Activated CD4-positive, alpha-beta T cell treated with anti-CD3 and anti-CD28 coated beads, Interleukin-2, amount 10 ng/mL, durations not matched to agents 7 days and 5 days (primary cell): ENCODE measurements around the gene TGFBR3L. TPM values are rescaled to one million over a fixed set of nuclear protein-coding genes. Genes with fewer than 3 reads are reported as not detected.
A peak's percentile ranks its signal among the peaks of the same experiment; 100 is the strongest.

ENCODE experiments used
- CTCF ChIA-PET: fragments of 350-600 bp; sonication (Branson Sonifier 250); formaldehyde crosslinking; loops from one replicate; lab custom pipeline; 2021; ENCODE audit warnings: antibody characterized with exemption; lab: Charles Lee
- POLR2A ChIA-PET: fragments of 350-600 bp; sonication (Branson Sonifier 250); formaldehyde crosslinking; loops from one replicate; lab custom pipeline; 2021; ENCODE audit warnings: antibody characterized with exemption; lab: Charles Lee
- DNase-seq: peaks from one replicate; pipeline ENCODE4 v3.0.0-alpha.2; 2020
- H3K27ac Mint-ChIP-seq: one replicate; pipeline ENCODE4 v1.8.0; 2021; ENCODE audit warnings: mild to moderate bottlenecking, moderate library complexity, mixed read lengths
- H3K27me3 Mint-ChIP-seq: one replicate; pipeline ENCODE4 v1.8.0; 2021; ENCODE audit warnings: mixed read lengths
- H3K36me3 Mint-ChIP-seq: one replicate; pipeline ENCODE4 v1.8.0; 2021; ENCODE audit warnings: low read depth, mixed read lengths
- H3K4me1 Mint-ChIP-seq: one replicate; pipeline ENCODE4 v1.8.0; 2021; ENCODE audit warnings: mixed read lengths
- H3K4me3 Mint-ChIP-seq: one replicate; pipeline ENCODE4 v1.8.0; 2021; ENCODE audit warnings: mild to moderate bottlenecking, moderate library complexity, mixed read lengths
- H3K9me3 Mint-ChIP-seq: one replicate; pipeline ENCODE4 v1.8.0; 2021; ENCODE audit warnings: mixed read lengths
- total RNA-seq, 2 experiments: library from RNA; stranded (reverse); gene quantifications; one replicate each; pipeline ENCODE4 v1.2.3, GENCODE V29; 2021

The TGFBR3L gene
- total RNA-seq, 2 experiments from 2014 or later: 0.79 to 1.4 TPM

- ChIA-PET POLR2A (no interaction called here), CTCF (interaction anchor here (0.6 to 2.1 kb wide), 3 partner anchors 9 to 414 kb away, joined by 4 to 10 read pairs (median 7); partner anchors contain the start of gene SNAPC2)
- H3K9me3 Mint-ChIP-seq: no peaks in the 10 kb centered on the region
- H3K4me3 Mint-ChIP-seq: no peak overlapping the region
- H3K27ac Mint-ChIP-seq: no peak overlapping the region
- DNase-seq: no peak
- no peaks in the 10 kb centered on the region for H3K27me3 Mint-ChIP-seq
- peaks cover 20% of the 10 kb centered on the region for H3K36me3 Mint-ChIP-seq
- peaks cover 21% of the 10 kb centered on the region for H3K4me1 Mint-ChIP-seq
Observed at GRCh38 chr19:7908742-7909461, 5.7 kb upstream of the TGFBR3L start.

- DNase-seq: no peak
- Mint-ChIP-seq H3K36me3 (peaks cover 19% of the 10 kb centered on the region), H3K4me1 (peaks cover 20% of the 10 kb centered on the region), H3K4me3 (no peak overlapping the region), H3K27me3 (no peaks in the 10 kb centered on the region), H3K27ac (no peak overlapping the region), H3K9me3 (no peaks in the 10 kb centered on the region)
- ChIA-PET CTCF (interaction anchor here (2.1 kb wide), 2 partner anchors 8 to 11 kb away, joined by 7 to 10 read pairs; partner anchors contain the start of gene SNAPC2), POLR2A (no interaction called here)
Observed at GRCh38 chr19:7909471-7910067, 5.1 kb upstream of the TGFBR3L start.

- Mint-ChIP-seq H3K9me3 (no peaks in the 10 kb centered on the region), H3K4me3 (no peak overlapping the region), H3K4me1 (peaks cover 14% of the 10 kb centered on the region), H3K27me3 (peaks cover 9% of the 10 kb centered on the region), H3K27ac (no peak overlapping the region), H3K36me3 (peaks cover 12% of the 10 kb centered on the region)
- DNase-seq: no peak
- CTCF ChIA-PET: interaction anchor here (1.4 to 2.1 kb wide), 3 partner anchors 10 to 230 kb away, joined by 3 to 7 read pairs (median 7); partner anchors contain the start of genes SNAPC2 and TRAPPC5
- POLR2A ChIA-PET: no interaction called here
Observed at GRCh38 chr19:7910321-7911161, 4.1 kb upstream of the TGFBR3L start.

GRCh38 chr19:7911508-7912143, 3.0 kb upstream of the TGFBR3L start:
- POLR2A ChIA-PET: no interaction called here
- no peak for DNase-seq
- peaks cover 9% of the 10 kb centered on the region for H3K4me1 Mint-ChIP-seq
- CTCF ChIA-PET: interaction anchor here (0.6 to 1.5 kb wide), 5 partner anchors 8 to 231 kb away, joined by 3 to 7 read pairs (median 5); partner anchors contain the start of genes MAP2K7, SNAPC2 and TRAPPC5
- no peak overlapping the region for H3K27ac Mint-ChIP-seq
- H3K27me3 Mint-ChIP-seq: peaks cover 14% of the 10 kb centered on the region
- no peak overlapping the region for H3K4me3 Mint-ChIP-seq
- no peaks in the 10 kb centered on the region for H3K9me3 Mint-ChIP-seq
- peaks cover 10% of the 10 kb centered on the region for H3K36me3 Mint-ChIP-seq

- Mint-ChIP-seq H3K27me3 (peaks cover 19% of the 10 kb centered on the region), H3K4me1 (peaks cover 12% of the 10 kb centered on the region), H3K27ac (no peak overlapping the region), H3K36me3 (peaks cover 10% of the 10 kb centered on the region), H3K9me3 (no peaks in the 10 kb centered on the region), H3K4me3 (no peak overlapping the region)
- ChIA-PET CTCF (interaction anchor here (0.6 to 1.5 kb wide), 5 partner anchors 8 to 232 kb away, joined by 3 to 7 read pairs (median 5); partner anchors contain the start of genes MAP2K7, SNAPC2 and TRAPPC5), POLR2A (no interaction called here)
- DNase-seq: no peak
Observed at GRCh38 chr19:7912144-7912696, 2.4 kb upstream of the TGFBR3L start.

- Mint-ChIP-seq H3K36me3 (peaks cover 10% of the 10 kb centered on the region), H3K4me3 (no peak overlapping the region), H3K9me3 (no peaks in the 10 kb centered on the region), H3K27me3 (peaks cover 22% of the 10 kb centered on the region), H3K4me1 (peaks cover 13% of the 10 kb centered on the region), H3K27ac (no peak overlapping the region)
- DNase-seq: no peak
- CTCF ChIA-PET: interaction anchor here (1.3 to 1.5 kb wide), 2 partner anchors 9 to 44 kb away, joined by 5 read pairs; partner anchors contain the start of gene MAP2K7
- POLR2A ChIA-PET: no interaction called here
Observed at GRCh38 chr19:7912697-7913564, 1.7 kb upstream of the TGFBR3L start.

GRCh38 chr19:7913652-7914051, 978 bp upstream of the TGFBR3L start:
- no peak overlapping the region for H3K27ac Mint-ChIP-seq
- H3K9me3 Mint-ChIP-seq: no peaks in the 10 kb centered on the region
- POLR2A ChIA-PET: no interaction called here
- CTCF ChIA-PET: interaction anchor here (1.3 kb wide), 1 partner anchor 10 kb away, joined by 5 read pairs; the partner anchor contains the start of gene MAP2K7
- peaks cover 10% of the 10 kb centered on the region for H3K36me3 Mint-ChIP-seq
- H3K4me3 Mint-ChIP-seq: no peak overlapping the region
- DNase-seq: no peak
- peaks cover 30% of the 10 kb centered on the region for H3K27me3 Mint-ChIP-seq
- peaks cover 14% of the 10 kb centered on the region for H3K4me1 Mint-ChIP-seq

- ChIA-PET POLR2A (no interaction called here), CTCF (no interaction called here)
- DNase-seq: no peak
- no peak overlapping the region for H3K27ac Mint-ChIP-seq
- H3K9me3 Mint-ChIP-seq: no peaks in the 10 kb centered on the region
- H3K36me3 Mint-ChIP-seq: peaks cover 10% of the 10 kb centered on the region
- H3K4me3 Mint-ChIP-seq: no peak overlapping the region
- H3K4me1 Mint-ChIP-seq: peaks cover 14% of the 10 kb centered on the region
- peaks cover 31% of the 10 kb centered on the region for H3K27me3 Mint-ChIP-seq
Observed at GRCh38 chr19:7914099-7914498, 531 bp upstream of the TGFBR3L start.

- no peak for DNase-seq
Observed at GRCh38 chr19:7915250-7916102, 846 bp downstream of the TGFBR3L start.

More at GRCh38 chr19:7915250-7916102, 846 bp downstream of the TGFBR3L start:
- Mint-ChIP-seq H3K4me1 (peaks cover 21% of the 10 kb centered on the region), H3K9me3 (no peaks in the 10 kb centered on the region), H3K27ac (no peak overlapping the region), H3K36me3 (peaks cover 10% of the 10 kb centered on the region), H3K4me3 (peak overlapping the region; percentile 53), H3K27me3 (peaks cover 37% of the 10 kb centered on the region)
- ChIA-PET POLR2A (interaction anchor here (0.6 kb wide), 1 partner anchor 1332 kb away, joined by 4 read pairs; no protein-coding TSS in a partner anchor), CTCF (interaction anchor here (0.6 to 1.5 kb wide), 3 partner anchors 12 to 1630 kb away, joined by 3 to 4 read pairs (median 4); partner anchors contain the start of gene MAP2K7)
